HepG2 (cell line): Measurements from ENCODE around the gene PGPEP1. TPM values are rescaled to one million over a fixed set of nuclear protein-coding genes. Genes with fewer than 3 reads are reported as not detected.

Experiments used
- ATF7-NPFF ChIP-seq: sonication (generic); formaldehyde crosslinking; IDR thresholded peaks from 2 replicates; pipeline ENCODE4 v1.8.1; 2023; ENCODE audit warnings: mild to moderate bottlenecking, low read depth, missing genetic modification reagents, moderate library complexity
- ATM ChIP-seq: fragments of 450-650 bp; IDR thresholded peaks from 2 replicates; pipeline ENCODE4 v1.7.1; 2017; ENCODE audit warnings: mild to moderate bottlenecking, borderline replicate concordance
- ESRRA ChIP-seq: sonication (generic); formaldehyde crosslinking; IDR thresholded peaks from 2 replicates; pipeline ENCODE4 v1.5.1; 2020; ENCODE audit warnings: mild to moderate bottlenecking, low read depth, missing genetic modification reagents
- HNF4G ChIP-seq, 2 experiments: sonication (generic) in 1 of 2; formaldehyde crosslinking in 1 of 2; IDR thresholded peaks; 2 replicates each; pipeline versions ENCODE4 v1.4.0 to v1.6.1; 2011 to 2020; ENCODE audit warnings: borderline replicate concordance in 2 of 2, low read depth in 2 of 2, mild to moderate bottlenecking in 2 of 2, low read length in 1 of 2, missing genetic modification reagents in 1 of 2, moderate library complexity in 1 of 2
- KLF15 ChIP-seq: sonication (generic); formaldehyde crosslinking; IDR thresholded peaks from 2 replicates; pipeline ENCODE4 v1.8.1; 2023; ENCODE audit warnings: borderline replicate concordance, mild to moderate bottlenecking, inconsistent platforms, missing genetic modification reagents, mixed read lengths
- MAFG ChIP-seq: sonication (generic); formaldehyde crosslinking; IDR thresholded peaks from 2 replicates; pipeline ENCODE4 v1.5.1; 2020; ENCODE audit warnings: mild to moderate bottlenecking, missing genetic modification reagents
- MNT ChIP-seq: fragments of 450-650 bp; IDR thresholded peaks from 2 replicates; pipeline ENCODE4 v1.6.1; 2016
- MTF1 ChIP-seq: sonication (generic); formaldehyde crosslinking; IDR thresholded peaks from 2 replicates; pipeline ENCODE4 v1.5.0; 2020; ENCODE audit warnings: missing genetic modification reagents
- MXD1 ChIP-seq: sonication (generic); formaldehyde crosslinking; IDR thresholded peaks from 2 replicates; pipeline ENCODE4 v1.4.0; 2020; ENCODE audit warnings: mild to moderate bottlenecking, missing genetic modification reagents
- MZF1 ChIP-seq: sonication (generic); formaldehyde crosslinking; IDR thresholded peaks from 2 replicates; pipeline ENCODE4 v1.8.1; 2023; ENCODE audit warnings: mild to moderate bottlenecking, missing genetic modification reagents, borderline replicate concordance
- NFIC ChIP-seq: IDR thresholded peaks from 2 replicates; pipeline ENCODE4 v1.6.1; 2012; ENCODE audit warnings: mild to moderate bottlenecking, low read length, inconsistent platforms
- NR2F1 ChIP-seq, 2 experiments: fragments of 450-650 bp in 1 of 2; formaldehyde crosslinking in 1 of 2; IDR thresholded peaks; 2 replicates each; pipeline versions ENCODE4 v1.5.0 to v1.6.1; 2016 to 2020; ENCODE audit warnings: mild to moderate bottlenecking in 1 of 2, missing compliant biosample characterization in 1 of 2, missing genetic modification reagents in 1 of 2, moderate library complexity in 1 of 2
- NR3C1 ChIP-seq: sonication (generic); formaldehyde crosslinking; IDR thresholded peaks from 2 replicates; pipeline ENCODE4 v1.4.0; 2020; ENCODE audit warnings: missing genetic modification reagents
- RFX3 ChIP-seq: IDR thresholded peaks from 2 replicates; pipeline ENCODE4 v1.6.1; 2016; ENCODE audit warnings: missing biosample characterization, missing genetic modification reagents
- ZBTB26 ChIP-seq: IDR thresholded peaks from 2 replicates; pipeline ENCODE4 v1.6.1; 2016; ENCODE audit warnings: missing compliant biosample characterization, missing genetic modification reagents, borderline replicate concordance
- ZEB1 ChIP-seq: IDR thresholded peaks from 2 replicates; pipeline ENCODE4 v1.6.1; 2012; ENCODE audit warnings: mild to moderate bottlenecking, low read depth, inconsistent platforms; ENCODE audit not compliant: insufficient replicate concordance
- ZFP90 ChIP-seq: sonication (generic); formaldehyde crosslinking; IDR thresholded peaks from 2 replicates; pipeline ENCODE4 v1.8.0; 2022; ENCODE audit warnings: missing genetic modification reagents, mild to moderate bottlenecking, inconsistent platforms, borderline replicate concordance
- ZNF17 ChIP-seq: sonication (generic); formaldehyde crosslinking; IDR thresholded peaks from 2 replicates; pipeline ENCODE4 v1.5.0; 2020; ENCODE audit warnings: mild to moderate bottlenecking, missing genetic modification reagents
- ZNF180 ChIP-seq: sonication (generic); formaldehyde crosslinking; IDR thresholded peaks from 2 replicates; pipeline ENCODE4 v1.4.0; 2020; ENCODE audit warnings: low read depth, missing genetic modification reagents, borderline replicate concordance
- ZNF225 ChIP-seq: sonication (generic); formaldehyde crosslinking; IDR thresholded peaks from 2 replicates; pipeline ENCODE4 v1.4.0; 2020; ENCODE audit warnings: mild to moderate bottlenecking, missing genetic modification reagents
- ZNF552 ChIP-seq: sonication (generic); formaldehyde crosslinking; IDR thresholded peaks from 2 replicates; pipeline ENCODE4 v1.9.0; 2022; ENCODE audit warnings: missing genetic modification reagents, mild to moderate bottlenecking, borderline replicate concordance
- ZNF557 ChIP-seq: sonication (generic); formaldehyde crosslinking; IDR thresholded peaks from 2 replicates; pipeline ENCODE4 v1.4.0; 2020; ENCODE audit warnings: missing genetic modification reagents
- ZNF652 ChIP-seq: IDR thresholded peaks from 2 replicates; pipeline ENCODE4 v1.6.1; 2016; ENCODE audit warnings: low read depth, borderline replicate concordance
- ZNF747 ChIP-seq: sonication (generic); formaldehyde crosslinking; IDR thresholded peaks from 2 replicates; pipeline ENCODE4 v1.8.1; 2023; ENCODE audit warnings: missing genetic modification reagents, mild to moderate bottlenecking, borderline replicate concordance
- ZNF781 ChIP-seq: sonication (generic); formaldehyde crosslinking; IDR thresholded peaks from 2 replicates; pipeline ENCODE4 v1.5.1; 2020; ENCODE audit warnings: borderline replicate concordance, mild to moderate bottlenecking, missing genetic modification reagents; ENCODE audit errors: not compliant biosample characterization
- ZNF891 ChIP-seq: sonication (generic); formaldehyde crosslinking; IDR thresholded peaks from 2 replicates; pipeline ENCODE4 v1.5.0; 2020; ENCODE audit warnings: mild to moderate bottlenecking, missing genetic modification reagents
- polyA plus RNA-seq, 8 experiments: library from polyadenylated mRNA; depleted of rRNA in 3 of 8; stranded (reverse) in 7 of 8; unstranded in 1 of 8; fragments of >200 nt; fragmentation: Illumina TruSeq in 4 of 8; extraction: Trizol in 4 of 8; gene quantifications; 2 replicates each; pipeline versions ENCODE4 v1.2.1 to v1.2.3, GENCODE V29; 2011 to 2016; ENCODE audit warnings: low read depth in 4 of 8, missing spikeins in 1 of 8, mixed read lengths in 1 of 8; ENCODE audit not compliant: insufficient read depth in 1 of 8
- total RNA-seq, 5 experiments: library from RNA; depleted of rRNA; stranded (reverse); fragments of >200 nt; fragmentation: Illumina TruSeq; extraction: Trizol; gene quantifications; 2 replicates each; pipeline ENCODE4 v1.2.3, GENCODE V29; 2016; ENCODE audit warnings: low read depth in 1 of 5

The PGPEP1 gene
- total and polyA plus RNA-seq, 2 of the 13 experiments (the other 11 are each of a cell fraction or from before 2014, with no cell fraction given) = 53.1 to 56.6 TPM

- TF ChIP-seq MZF1 (CRISPR knock-in tag) (no peak), HNF4G (IDR thresholded peaks at IDR 0.05; ENCODE audit: borderline replicate concordance, low read depth, low read length) (peak; percentile 86), HNF4G (CRISPR knock-in tag; IDR thresholded peaks at IDR 0.05; ENCODE audit: borderline replicate concordance, low read depth) (peak; percentile 92), KLF15 (CRISPR knock-in tag) (peak; percentile 53; the same call in 1 of the 2 replicates), MXD1 (CRISPR knock-in tag) (no peak), ATF7-NPFF (CRISPR knock-in tag) (peak; percentile 72; the same call in 1 of the 2 replicates), NR2F1 (CRISPR knock-in tag; IDR thresholded peaks at IDR 0.05) (peak; percentile 88 to 93), MTF1 (CRISPR knock-in tag) (no peak), NR3C1 (CRISPR knock-in tag) (no peak), ATM (no peak), ESRRA (peak; percentile 84; the same call in 1 of the 2 replicates), NFIC (peak; percentile 96), ZNF781 (peak; percentile 45), ZNF747 (CRISPR knock-in tag) (peak; percentile 97; the same call in 1 of the 2 replicates), ZNF891 (CRISPR knock-in tag) (no peak), MNT (0 out of 2 replicates have a peak, but pooled peaks have one; percentile 32), RFX3 (CRISPR knock-in tag) (no peak), ZNF552 (peak; percentile 81; the same call in 1 of the 2 replicates), ZNF557 (CRISPR knock-in tag) (peak; percentile 93), ZEB1 (peak; percentile 98), ZBTB26 (CRISPR knock-in tag) (no peak), ZNF225 (CRISPR knock-in tag) (no peak), ZFP90 (peak; percentile 88; the same call in 1 of the 2 replicates), ZNF652 (CRISPR knock-in tag) (no peak), MAFG (CRISPR knock-in tag) (peak; percentile 93), ZNF17 (CRISPR knock-in tag) (no peak), ZNF180 (CRISPR knock-in tag) (no peak)
These were observed 39.7 kb downstream of the PGPEP1 start (continued) for GRCh38 chr19:18379803-18380747.
